Smooth muscle cell (in vitro differentiated cells): ENCODE results near the gene PLCB1. TPM values are rescaled to one million over a fixed set of nuclear protein-coding genes. Genes with fewer than 3 reads are reported as not detected.

Source experiments
- DNase-seq: peaks from one replicate; lab custom pipeline; 2025; ENCODE audit not compliant: unreplicated experiment; lab: John Stamatoyannopoulos, UW
- H2AFZ ChIP-seq: fragments of 200-600 bp; sonication (generic); 2 replicates; pipeline ENCODE4 v1.6.0; 2016; ENCODE audit warnings: antibody characterized with exemption, low read depth, mild to moderate bottlenecking
- H3F3A ChIP-seq: fragments of 200-600 bp; sonication (generic); 2 replicates; pipeline ENCODE4 v1.6.0; 2017; ENCODE audit warnings: antibody characterized with exemption, low read depth
- H3K27ac ChIP-seq: fragments of 200-600 bp; sonication (generic); 2 replicates; pipeline ENCODE4 v1.5.1; 2016; ENCODE audit warnings: low read depth, mild to moderate bottlenecking
- H3K27me3 ChIP-seq: fragments of 200-600 bp; sonication (generic); 2 replicates; pipeline ENCODE4 v1.6.1; 2016; ENCODE audit warnings: low read depth, mild to moderate bottlenecking
- H3K36me3 ChIP-seq: fragments of 200-600 bp; sonication (generic); 2 replicates; pipeline ENCODE4 v1.5.1; 2016; ENCODE audit warnings: low read depth
- H3K4me1 ChIP-seq: fragments of 200-600 bp; sonication (generic); 2 replicates; pipeline ENCODE4 v1.5.1; 2016; ENCODE audit warnings: low read depth
- H3K4me2 ChIP-seq: fragments of 200-600 bp; sonication (generic); 2 replicates; pipeline ENCODE4 v1.6.0; 2016; ENCODE audit warnings: mild to moderate bottlenecking
- H3K4me3 ChIP-seq: fragments of 200-600 bp; sonication (generic); 2 replicates; pipeline ENCODE4 v1.5.1; 2016; ENCODE audit warnings: mild to moderate bottlenecking
- H3K79me2 ChIP-seq: fragments of 200-600 bp; sonication (generic); 2 replicates; pipeline ENCODE4 v1.6.0; 2016; ENCODE audit warnings: low read depth, mild to moderate bottlenecking
- H3K9ac ChIP-seq: fragments of 200-600 bp; sonication (generic); 2 replicates; pipeline ENCODE4 v1.6.0; 2016; ENCODE audit warnings: low read depth
- H3K9me3 ChIP-seq: fragments of 200-600 bp; sonication (generic); replicated peaks from 2 replicates; pipeline ENCODE4 v1.5.1; 2016; ENCODE audit warnings: low read depth
- H4K20me1 ChIP-seq: fragments of 200-600 bp; sonication (generic); 2 replicates; pipeline ENCODE4 v1.6.0; 2016; ENCODE audit warnings: low read depth
- CTCF ChIP-seq: fragments of 200-600 bp; sonication (generic); IDR thresholded peaks from 2 replicates; pipeline ENCODE4 v1.5.1; 2017; ENCODE audit warnings: borderline replicate concordance, mild to moderate bottlenecking, antibody characterized with exemption; ENCODE audit not compliant: insufficient read depth, poor library complexity, severe bottlenecking
- WGBS: methylation state at CpG from one replicate; pipeline ENCODE4 v1.1.7; 2016; ENCODE audit warnings: low lambda C conversion rate; 5-methylcytosine and 5-hydroxymethylcytosine counted together
- polyA plus RNA-seq: library from polyadenylated mRNA; unstranded; fragments of >200 nt; fragmentation: Nextera tagmentation; extraction: Ambion mirVana; gene quantifications from 2 replicates; pipeline ENCODE4 v1.2.1, GENCODE V29; 2016
- total RNA-seq: library from RNA; depleted of rRNA; stranded (reverse); fragments of >200 nt; gene quantifications from 2 replicates; pipeline ENCODE4 v1.2.3, GENCODE V29; 2014

The PLCB1 gene
- total and polyA plus RNA-seq, 2 experiments from 2014 or later = 4.7 to 25.3 TPM

GRCh38 chr20:8116067-8116811 lies 15.8 kb upstream of the PLCB1 start:
- no peak for TF ChIP-seq CTCF
- Histone ChIP-seq H3K27ac (no peak overlapping the region), H3K9me3 (no peaks in the 10 kb centered on the region), H3K36me3 (no peaks in the 10 kb centered on the region), H3F3A (no peaks in the 10 kb centered on the region), H3K4me2 (no peak overlapping the region), H3K79me2 (no peaks in the 10 kb centered on the region), H4K20me1 (no peaks in the 10 kb centered on the region), H2AFZ (no peak overlapping the region), H3K27me3 (no peaks in the 10 kb centered on the region), H3K9ac (no peak overlapping the region), H3K4me1 (no peaks in the 10 kb centered on the region), H3K4me3 (no peak overlapping the region)
- WGBS = 65% methylated on average over 5 of the region's 5 CpGs
- DNase-seq = no peak

- no peaks in the 10 kb centered on the region for H3K36me3 ChIP-seq
- no peak for TF ChIP-seq CTCF
- no peak overlapping the region for H3K4me3 ChIP-seq
- 83% methylated on average over 3 of the region's 3 CpGs for WGBS
- no peak overlapping the region for H3K4me2 ChIP-seq
- no peaks in the 10 kb centered on the region for H3F3A ChIP-seq
- H3K9ac ChIP-seq = no peak overlapping the region
- H2AFZ ChIP-seq = no peak overlapping the region
- no peak overlapping the region for H3K27ac ChIP-seq
- no peaks in the 10 kb centered on the region for H3K79me2 ChIP-seq
- H3K4me1 ChIP-seq = no peaks in the 10 kb centered on the region
- DNase-seq = no peak
- no peaks in the 10 kb centered on the region for H4K20me1 ChIP-seq
- H3K27me3 ChIP-seq = no peaks in the 10 kb centered on the region
- H3K9me3 ChIP-seq = no peaks in the 10 kb centered on the region
These were observed 14.4 kb upstream of the PLCB1 start for GRCh38 chr20:8117636-8118035.

DNA sequence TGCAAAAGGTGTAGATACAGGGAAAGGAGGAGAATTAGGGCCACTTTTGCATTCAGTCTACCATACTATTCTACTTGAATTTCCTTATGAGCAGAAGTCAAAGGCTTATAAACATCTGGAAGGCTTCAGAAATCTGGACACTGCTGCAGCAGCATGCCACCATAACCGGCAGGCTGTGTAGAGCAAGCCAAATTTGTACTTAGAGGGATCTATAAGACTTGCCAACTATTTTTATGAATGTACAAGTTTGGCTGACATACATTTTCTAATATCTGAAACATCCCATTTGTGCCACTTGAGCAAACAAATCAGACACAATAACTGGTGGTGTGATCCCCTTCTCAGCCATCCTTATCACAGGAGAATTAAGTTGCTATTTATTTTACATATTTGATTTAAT lies 14.0 kb upstream of the PLCB1 start:
- Histone ChIP-seq H3F3A (no peaks in the 10 kb centered on the region), H3K79me2 (no peaks in the 10 kb centered on the region), H3K27me3 (no peaks in the 10 kb centered on the region), H3K4me1 (no peaks in the 10 kb centered on the region), H2AFZ (no peak overlapping the region), H3K9me3 (no peaks in the 10 kb centered on the region), H3K36me3 (no peaks in the 10 kb centered on the region), H4K20me1 (no peaks in the 10 kb centered on the region), H3K4me2 (no peak overlapping the region), H3K9ac (no peak overlapping the region), H3K4me3 (no peak overlapping the region), H3K27ac (no peak overlapping the region)
- no peak for TF ChIP-seq CTCF
- no peak for DNase-seq
- WGBS = 88% methylated on average over 1 of the region's 1 CpG

DNA sequence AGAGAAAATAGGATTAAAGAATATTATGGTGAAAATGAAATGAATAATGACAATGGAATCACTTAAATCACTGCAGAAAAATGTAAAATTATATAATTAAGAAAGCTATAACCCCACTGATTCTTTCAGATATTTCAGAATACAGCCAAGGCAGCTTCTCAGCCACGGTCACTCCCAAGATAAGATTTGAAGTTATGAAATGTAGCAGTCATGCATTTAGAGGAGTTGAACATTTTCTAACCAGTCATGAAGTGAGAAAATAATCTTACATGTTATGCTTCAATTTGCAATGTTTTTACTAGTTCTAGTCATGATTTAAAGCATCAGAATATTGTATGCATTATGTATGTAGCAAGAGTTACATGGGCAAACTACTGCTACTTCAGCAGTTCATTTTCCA lies 13.3 kb upstream of the PLCB1 start:
- Histone ChIP-seq H3K79me2 (no peaks in the 10 kb centered on the region), H2AFZ (no peak overlapping the region), H3K4me1 (no peaks in the 10 kb centered on the region), H3K9ac (no peak overlapping the region), H3K27ac (no peak overlapping the region), H4K20me1 (no peaks in the 10 kb centered on the region), H3K4me3 (no peak overlapping the region), H3K4me2 (no peak overlapping the region), H3K27me3 (no peaks in the 10 kb centered on the region), H3K9me3 (no peaks in the 10 kb centered on the region), H3K36me3 (no peaks in the 10 kb centered on the region), H3F3A (no peaks in the 10 kb centered on the region)
- TF ChIP-seq CTCF = no peak
- 71% methylated on average over 1 of the region's 1 CpG for WGBS
- no peak for DNase-seq
